Activated CD4-positive, alpha-beta T cell treated with anti-CD3 and anti-CD28 coated beads, Interleukin-10, Interleukin-2, amounts not matched to agents 100 ng/mL and 50 ng/mL, durations not matched to agents 16 hours and 8 hours (primary cell): Measurements from ENCODE around the gene SIK1.
"Not testable (repeated sequence)": the region's sequence is repeated elsewhere in the genome, so short reads cannot be mapped to it uniquely, and the experiment has no call there.

ENCODE experiments used
- DNase-seq: peaks from one replicate; pipeline ENCODE4 v3.0.0-alpha.2; 2020

The SIK1 gene

DNA sequence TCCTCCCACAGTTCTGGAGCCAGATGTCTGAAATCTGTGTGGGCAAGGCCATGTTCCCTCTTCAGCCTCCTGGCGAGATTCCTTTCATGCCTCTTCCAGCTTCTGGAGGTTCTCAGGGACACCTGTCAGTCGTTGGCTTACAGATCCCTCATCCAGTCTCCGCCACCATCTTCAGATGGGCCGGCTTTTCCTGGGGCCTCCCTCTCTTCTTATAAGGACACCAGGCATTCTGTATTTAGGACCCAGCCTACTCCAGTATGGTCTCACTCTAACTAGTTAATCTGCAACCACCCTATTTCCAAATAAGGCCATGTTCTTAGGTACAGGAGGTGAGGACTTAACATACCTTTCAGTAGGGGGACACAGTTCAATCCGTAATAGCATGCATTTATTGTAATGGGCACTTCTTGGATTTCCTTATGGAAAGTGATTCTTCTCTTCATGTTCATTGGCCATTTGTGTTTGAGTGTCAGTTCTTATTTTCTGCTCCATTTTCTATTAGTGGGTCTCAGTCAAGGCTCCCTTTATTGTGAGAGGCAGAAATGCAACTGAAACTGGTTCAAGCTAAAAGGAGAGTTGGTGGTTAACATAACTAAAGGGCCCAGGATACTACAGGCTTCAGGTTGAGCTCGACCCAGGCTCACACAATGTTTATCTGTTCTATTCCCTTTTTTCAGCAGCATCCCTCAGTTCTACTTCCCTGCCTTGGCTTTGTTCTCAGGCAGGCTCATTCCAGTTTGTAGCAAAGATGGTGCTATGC lies 12.6 kb upstream of the SIK1 start:
- DNase-seq = not testable (repeated sequence)

DNA sequence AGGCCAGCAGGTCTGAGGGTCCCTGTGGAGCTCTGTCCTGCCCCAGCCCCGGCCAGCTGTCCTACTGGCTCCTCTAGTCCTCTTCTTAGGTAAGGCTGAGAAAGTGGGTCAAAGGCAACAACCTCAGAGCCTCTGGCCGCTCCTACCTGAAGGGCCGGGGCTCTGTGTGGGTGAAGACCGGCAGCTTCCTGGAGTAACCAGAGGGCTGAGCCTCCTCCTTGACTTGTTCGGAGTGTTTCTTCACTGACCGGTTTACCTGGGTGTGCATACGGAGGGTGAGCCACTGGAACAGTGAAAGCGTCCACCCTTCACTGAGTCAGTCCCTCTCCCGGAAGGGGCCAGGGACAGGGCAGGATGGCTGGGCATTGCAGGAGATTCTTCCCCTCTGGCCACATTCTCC lies 9.3 kb upstream of the SIK1 start:
- not testable (repeated sequence) for DNase-seq

DNA sequence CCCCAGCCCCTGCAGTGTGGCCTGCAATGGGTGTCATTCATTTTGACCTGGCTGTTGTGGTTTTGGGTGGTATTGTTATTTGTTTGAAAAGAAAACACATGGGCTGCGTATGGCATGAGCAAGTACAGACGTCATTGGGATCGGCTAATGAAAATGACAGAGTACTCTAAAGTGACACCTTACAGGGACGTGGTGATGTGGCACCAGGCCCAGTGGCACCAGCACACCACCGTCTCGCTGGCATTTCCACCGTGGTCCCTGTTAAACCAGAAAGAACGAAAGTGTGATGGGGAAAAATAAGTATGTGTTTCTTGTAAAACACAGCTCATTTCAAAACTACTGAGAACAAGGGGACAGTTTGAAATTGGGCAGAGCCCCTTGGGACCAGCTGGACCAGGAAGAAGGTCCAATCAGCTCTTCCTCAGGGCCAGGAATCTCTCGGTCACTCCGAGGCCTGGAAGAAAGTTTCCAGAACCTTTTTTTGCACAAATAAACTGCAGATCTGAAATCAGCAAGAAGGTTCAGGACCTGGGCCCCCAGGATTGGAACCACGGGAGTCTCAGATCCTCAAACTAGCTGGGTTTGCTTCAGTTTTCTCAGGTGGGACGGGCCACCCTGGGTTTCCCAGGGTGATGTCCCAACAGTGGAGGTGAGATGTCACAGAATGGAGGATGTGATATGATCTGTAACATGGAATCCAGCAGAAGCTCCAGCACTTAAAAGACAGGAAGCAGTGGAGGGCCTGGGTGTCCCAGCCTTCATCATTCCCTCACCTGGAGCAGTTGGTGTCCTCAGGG lies 6.6 kb upstream of the SIK1 start:
- DNase-seq = not testable (repeated sequence)

DNA sequence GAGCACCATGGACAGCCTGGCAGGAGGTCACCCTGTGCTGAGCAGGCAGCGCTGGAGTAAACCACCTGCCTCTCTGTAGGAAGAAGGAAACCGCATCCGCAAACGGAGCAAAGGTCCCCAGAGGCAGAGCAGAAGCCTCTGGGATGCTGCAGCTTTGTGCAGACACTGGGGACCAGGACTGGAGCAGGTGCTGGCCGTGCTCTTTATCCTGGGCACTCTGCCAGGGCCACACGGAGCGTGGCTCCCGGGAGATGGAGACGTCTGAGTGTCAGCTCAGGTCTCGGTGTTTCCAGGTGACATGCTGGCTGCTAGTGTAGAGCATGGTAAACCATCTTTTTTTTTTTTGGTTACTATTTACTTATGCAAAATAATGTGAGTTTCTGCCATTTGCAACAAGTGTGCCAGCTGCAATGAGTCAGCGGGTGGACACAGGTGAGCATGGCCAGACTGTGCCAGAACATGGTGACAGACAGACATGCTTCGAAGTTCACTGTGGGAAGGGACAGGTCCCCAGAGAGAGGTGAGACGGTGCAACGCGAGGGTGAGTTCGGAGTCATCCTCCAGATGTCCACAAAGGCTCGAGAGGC lies 4.0 kb upstream of the SIK1 start:
- not testable (repeated sequence) for DNase-seq

DNA sequence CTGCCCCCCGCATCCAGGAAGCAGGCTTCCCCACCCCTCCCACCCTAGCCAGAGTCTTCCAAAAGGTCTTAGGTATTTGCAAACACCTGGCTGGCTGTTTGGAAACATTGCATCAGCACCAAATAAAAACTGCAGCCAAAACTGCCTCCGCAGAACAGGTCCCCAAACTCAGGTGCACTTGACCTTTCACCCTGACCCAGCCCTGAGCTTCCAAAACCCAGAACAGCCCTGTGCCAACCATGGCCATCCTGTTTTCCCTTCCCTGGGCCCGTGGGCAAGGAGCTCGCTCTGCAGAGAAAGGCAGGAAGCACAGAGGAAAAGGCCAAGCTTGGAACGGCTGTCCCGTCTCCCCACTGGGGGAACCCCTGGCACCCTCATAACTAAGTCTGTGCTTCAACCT lies 2.0 kb upstream of the SIK1 start:
- DNase-seq = not testable (repeated sequence)

- not testable (repeated sequence) for DNase-seq
Observed at GRCh38 chr21:43427242-43427559, 270 bp upstream of the SIK1 start.

DNA sequence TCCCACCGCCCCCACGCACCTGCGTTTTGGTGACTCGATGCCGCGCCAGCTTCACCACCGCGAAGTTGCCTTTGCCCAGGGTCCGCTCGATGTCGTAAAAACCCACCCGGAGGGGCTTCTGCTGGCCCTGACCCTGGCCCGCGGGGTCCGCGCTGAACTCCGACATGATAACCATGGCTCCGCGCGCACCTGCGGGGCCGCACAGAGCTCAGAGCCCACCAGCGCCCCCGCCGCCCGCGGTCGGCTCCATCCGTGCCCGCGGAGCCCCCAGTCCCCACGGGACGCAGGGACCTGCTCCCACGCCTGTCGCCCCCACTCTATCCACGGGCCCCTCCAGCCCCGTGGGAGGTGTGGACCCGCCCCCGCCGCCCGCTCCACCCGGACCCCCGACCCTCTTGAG lies 927 bp downstream of the SIK1 start:
- DNase-seq = not testable (repeated sequence)

DNA sequence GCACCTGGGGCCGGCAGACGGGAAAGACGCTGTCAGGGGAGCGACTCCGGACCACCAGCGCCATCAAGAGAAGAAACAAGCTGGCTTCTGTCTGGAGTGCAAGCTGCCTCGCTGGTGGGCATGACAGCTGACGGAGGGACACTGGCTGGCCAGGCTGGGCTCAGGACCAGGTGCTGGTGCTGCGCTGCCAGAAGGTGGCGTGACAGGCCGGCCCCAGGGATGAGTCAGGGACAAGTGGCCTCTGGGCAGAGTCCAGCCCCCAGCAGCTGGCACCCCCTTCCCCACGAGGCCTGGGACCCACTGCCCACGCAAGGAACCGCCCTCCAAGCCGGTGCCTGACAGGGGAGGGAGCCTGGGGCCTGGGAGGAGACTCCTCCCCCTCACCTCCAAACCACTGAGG lies 7.5 kb downstream of the SIK1 start:
- not testable (repeated sequence) for DNase-seq

DNA sequence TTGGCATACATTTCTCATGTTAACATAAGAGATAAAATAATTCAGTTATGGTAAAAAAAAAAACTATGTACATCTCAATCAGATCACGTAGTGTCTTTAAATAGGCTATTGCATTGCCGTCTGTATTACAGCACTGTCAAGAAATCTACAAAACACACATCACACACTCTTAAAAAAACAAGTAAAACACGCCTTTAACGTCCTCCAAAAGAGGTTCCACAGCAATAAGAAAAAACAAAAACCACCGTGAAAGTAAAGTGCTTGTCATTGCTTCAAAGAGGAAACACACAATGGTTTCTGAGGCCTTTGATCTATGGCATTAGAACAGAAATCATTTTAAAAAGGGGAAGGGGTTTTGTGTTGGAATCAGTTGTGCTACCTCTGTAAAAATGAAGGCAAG lies 12.4 kb downstream of the SIK1 start:
- not testable (repeated sequence) for DNase-seq

DNA sequence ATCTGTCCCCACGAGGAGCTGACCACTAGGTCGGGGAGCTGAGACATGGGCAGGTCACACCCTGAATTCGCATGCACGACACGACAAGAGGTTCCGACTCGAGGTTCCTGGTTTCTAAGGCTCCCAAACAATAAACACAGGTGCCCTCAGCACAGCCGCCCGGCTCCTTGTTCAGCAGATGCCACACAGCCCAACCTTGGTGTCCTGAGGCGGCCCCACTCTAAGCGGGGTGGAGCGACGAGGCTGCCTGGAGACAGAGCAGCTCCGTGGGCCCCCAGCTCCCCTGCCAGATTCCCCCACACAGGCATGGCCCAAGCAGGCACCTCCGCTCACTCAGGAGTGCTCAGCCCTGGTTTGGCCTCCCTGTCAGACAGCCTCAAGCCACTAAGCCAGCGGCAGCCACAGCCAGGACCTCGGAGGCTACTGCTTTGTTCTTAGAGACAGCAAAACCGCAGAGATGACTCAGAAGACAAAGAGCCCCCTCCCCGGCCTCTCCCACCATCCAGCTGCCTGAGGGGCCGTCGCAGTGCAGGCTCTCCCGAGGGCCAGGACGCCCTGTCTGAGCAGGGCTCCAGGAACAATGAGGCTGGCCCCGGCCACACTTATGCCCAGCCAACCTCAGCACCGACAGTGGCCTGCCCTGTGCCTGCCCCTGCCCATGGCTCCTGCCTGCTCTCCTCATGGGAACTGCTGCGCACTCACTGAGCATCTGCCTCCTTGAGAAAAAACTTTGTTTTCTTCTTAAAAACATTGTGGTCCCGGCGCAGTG lies 14.7 kb downstream of the SIK1 start:
- not testable (repeated sequence) for DNase-seq

- DNase-seq = not testable (repeated sequence)
Observed at GRCh38 chr21:43410456-43411068, 16.4 kb downstream of the SIK1 start.

- DNase-seq = not testable (repeated sequence)
Observed at GRCh38 chr21:43407139-43407538, 19.8 kb downstream of the SIK1 start.

GRCh38 chr21:43404450-43404849 lies 22.5 kb downstream of the SIK1 start:
- DNase-seq = not testable (repeated sequence)

DNA sequence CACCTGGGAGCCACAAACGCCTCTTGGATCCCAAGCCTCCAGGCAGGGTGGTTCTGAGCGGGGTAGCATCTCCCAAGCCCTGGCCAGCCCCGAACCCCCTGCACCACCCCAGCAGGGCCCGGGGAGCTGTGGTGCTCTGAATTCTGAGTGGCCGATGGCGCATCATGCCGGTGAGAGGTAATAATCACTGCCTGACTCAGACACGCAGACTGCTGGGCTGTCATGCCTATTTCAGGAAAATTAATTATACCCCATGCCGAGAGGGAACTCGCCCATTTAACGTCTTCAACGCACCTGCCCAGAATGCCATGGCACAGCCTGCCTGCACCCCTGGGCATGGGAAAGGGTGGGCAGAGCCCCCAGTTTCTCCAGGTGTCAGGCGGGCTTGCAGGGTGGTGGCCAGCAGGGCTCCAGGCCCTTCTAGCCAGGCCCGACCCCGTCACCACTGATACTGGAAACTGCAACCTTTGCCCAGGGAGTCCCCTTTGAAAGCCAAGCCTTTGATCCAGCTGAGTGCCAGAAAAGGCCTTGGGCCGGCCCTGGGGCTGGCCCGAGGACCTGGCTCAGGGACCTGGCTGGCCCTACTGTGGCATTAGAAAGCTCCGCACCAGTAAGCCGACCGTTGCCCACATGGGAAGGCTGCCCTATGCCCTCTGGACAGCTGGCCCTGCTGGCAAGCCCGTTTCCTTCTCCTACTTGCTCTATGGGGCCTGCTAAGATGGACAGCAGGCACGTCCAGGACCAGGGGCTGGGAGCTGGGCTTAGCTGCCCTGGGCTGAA lies 23.1 kb downstream of the SIK1 start:
- DNase-seq = not testable (repeated sequence)

DNA sequence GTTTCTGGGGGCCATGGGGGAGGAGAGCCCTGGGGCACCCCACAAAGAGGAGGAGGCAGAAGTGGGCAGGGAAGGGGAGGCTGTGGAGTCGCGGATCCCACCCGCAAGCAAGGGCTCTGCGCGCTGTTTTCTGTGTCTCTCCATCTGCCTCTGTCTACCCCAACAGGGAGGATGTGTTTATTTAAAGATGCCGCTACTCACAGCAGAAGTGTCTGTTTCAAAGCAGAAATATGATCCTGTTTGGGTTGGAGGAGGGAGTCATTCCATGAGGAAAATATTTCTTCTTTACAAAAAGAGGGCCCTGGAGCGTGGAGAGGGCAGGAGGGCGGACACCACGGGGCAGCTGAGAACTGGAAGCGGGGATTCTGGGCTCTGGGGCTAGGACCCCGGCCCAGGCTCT lies 25.8 kb downstream of the SIK1 start:
- DNase-seq = not testable (repeated sequence)

DNA sequence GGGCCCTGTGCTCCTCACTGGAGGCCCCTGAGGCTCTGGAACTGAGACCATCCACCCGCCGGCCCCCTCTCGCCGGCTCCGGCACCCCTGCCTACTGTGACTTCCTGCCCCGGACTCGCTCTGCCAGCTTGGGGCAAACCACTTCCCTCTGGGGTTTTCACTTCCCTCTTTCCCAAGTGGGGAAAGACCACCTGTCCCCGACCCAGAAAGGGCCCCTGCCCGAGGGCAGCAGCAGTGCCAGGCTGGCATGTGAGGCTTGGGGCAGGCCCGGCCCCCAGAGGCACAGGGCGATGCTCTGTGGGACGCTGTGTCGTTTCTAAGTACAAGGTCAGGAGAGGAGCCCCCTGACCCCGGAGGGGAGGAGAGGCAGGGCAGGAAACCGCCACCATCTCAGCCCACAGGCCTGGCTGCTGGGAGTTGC lies 27.3 kb downstream of the SIK1 start:
- not testable (repeated sequence) for DNase-seq

DNA sequence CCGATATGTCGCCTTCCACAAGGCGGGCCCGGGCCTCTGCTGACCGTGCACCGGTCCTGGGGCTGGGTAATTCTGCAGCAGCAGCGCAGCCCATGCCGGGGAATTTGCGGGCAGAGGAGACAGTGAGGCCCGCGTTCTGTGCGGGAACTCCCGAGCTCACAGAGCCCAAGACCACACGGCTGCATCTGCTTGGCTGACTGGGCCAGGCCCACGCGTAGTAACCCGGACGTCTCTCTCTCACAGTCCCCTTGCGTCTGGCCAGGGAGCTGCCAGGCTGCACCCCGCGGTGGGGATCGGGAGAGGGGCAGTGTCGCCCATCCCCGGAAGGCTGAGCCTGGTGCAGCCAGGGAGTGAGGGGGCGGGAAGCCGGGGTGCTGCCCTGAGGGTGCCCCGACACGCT lies 27.8 kb downstream of the SIK1 start:
- DNase-seq = not testable (repeated sequence)

GRCh38 chr21:43398533-43398932 lies 28.4 kb downstream of the SIK1 start:
- DNase-seq = not testable (repeated sequence)

DNA sequence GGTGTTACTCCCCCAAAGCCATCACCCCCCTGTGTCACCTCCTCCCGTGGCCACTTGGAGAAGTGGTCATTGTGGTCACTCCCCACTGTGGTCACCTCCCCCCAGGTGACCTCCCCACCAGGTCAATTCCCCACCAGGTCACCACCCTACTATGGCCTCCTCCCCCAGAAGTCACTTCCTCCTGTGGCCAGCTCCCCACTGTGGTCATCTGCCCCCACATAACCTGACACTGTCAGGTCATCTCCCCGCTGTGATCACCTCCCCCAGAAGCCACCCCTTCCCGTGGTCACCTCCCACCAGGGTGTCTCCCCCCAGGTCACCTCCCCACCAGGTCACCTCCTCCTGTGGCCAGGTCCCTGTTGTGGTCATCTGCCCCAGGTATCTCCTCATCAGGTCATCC lies 28.9 kb downstream of the SIK1 start:
- not testable (repeated sequence) for DNase-seq

DNA sequence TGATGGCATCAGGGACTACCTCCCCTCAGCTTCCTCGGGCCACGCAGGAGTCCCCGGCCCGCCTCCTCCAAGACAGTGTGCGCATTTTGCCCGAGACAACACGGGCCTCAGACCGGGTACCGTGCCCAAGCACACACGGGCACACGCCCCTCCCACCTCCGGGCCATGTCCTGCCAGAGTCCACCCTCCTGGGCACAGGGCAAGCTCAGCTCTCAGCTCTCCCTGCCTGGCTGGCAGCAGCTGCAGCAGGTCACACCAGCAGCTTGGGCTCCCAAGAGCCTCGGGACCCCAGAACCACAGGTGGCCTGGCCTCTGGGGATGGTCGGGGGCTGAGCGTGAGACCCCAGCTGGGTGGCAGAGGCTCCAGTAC lies 29.5 kb downstream of the SIK1 start:
- not testable (repeated sequence) for DNase-seq

GRCh38 chr21:43396788-43397438 lies 30.0 kb downstream of the SIK1 start:
- DNase-seq = not testable (repeated sequence)
